Measurements from ENCODE around the gene EML2.
A peak's percentile ranks its signal among the peaks of the same experiment; 100 is the strongest.

The EML2 gene

DNA sequence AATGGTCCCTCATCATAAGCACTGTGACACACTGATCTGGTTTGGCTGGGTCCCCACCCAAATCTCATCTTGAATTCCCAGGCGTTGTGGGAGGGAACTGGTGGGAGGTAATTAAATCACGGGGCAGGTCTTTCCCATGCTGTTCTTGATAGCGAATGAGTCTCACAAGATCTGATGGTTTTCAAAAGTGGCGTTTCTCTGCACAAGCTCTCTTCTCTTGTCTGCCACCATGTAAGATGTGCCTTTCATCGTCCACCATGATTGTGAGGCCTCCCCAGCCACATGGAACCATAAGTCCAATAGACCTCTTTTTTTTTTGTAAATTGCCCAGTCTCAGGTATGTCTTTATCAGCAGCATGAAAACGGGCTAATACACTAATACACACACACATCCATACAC is 30.2 kb downstream of the EML2 start:
- no peak for TF ChIP-seq CTCF (IDR thresholded peaks at IDR 0.05; ENCODE audit: extremely low read depth, missing control alignments)

GRCh38 chr19:45607071-45608029 is 31.8 kb downstream of the EML2 start:
- DNase-seq (ENCODE audit: low spot score) = no peak
- peak; percentile 51 for TF ChIP-seq CTCF (IDR thresholded peaks at IDR 0.05; ENCODE audit: extremely low read depth, missing control alignments)

More for the DNA sequence above, 30.2 kb downstream of the EML2 start:
- DNase-seq (ENCODE audit: low spot score) = no peak

DNA sequence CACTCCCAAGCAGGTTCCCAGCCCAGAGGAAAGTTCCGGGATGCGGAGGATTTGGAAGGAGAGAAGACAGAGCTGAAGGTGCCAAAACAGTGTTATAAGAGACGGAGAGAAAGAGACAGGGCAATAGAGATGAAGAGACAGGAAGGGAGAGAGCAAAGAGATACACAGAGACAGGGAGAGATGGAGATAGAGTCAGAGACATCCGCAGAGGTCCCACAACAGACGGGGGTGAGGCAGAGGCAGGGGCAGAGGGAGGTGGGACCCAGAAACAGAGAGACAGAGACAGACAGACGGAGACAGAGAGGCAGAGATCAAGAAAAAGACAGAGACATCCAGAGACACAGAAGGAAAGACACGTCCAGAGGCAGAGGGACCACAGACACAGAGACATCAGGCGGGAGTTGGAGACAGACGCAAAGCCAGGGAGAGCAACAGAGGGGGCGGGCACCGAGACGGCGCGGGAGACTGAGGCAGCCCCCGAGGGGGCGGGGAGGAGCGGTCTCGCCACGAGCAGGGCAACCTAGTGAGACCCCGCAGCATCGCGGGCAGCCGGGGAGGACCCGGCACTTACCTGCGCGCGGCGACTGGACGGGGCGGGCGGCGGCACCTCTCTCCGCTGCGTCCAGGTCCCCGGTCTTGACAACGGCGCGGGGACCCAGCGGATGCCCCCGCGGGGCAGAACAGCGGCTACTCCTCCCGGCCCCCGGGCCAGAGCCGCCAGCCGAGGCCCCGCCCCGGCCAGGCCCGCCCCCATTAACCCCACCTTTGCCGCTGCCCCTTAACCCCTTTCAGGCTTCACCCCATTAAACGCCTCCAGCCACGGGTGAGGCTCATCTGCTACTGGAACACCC is 37.4 kb downstream of the EML2 start, which contains the start of gene GPR4:
Gene GPR4 (minus strand): TSS at position 689 of the 851 bp plus-strand sequence. CDS start 10,346 bp downstream, outside the sequence.
- DNase-seq (ENCODE audit: low spot score) = peak; percentile 32
- no peak for TF ChIP-seq CTCF (IDR thresholded peaks at IDR 0.05; ENCODE audit: extremely low read depth, missing control alignments)

DNA sequence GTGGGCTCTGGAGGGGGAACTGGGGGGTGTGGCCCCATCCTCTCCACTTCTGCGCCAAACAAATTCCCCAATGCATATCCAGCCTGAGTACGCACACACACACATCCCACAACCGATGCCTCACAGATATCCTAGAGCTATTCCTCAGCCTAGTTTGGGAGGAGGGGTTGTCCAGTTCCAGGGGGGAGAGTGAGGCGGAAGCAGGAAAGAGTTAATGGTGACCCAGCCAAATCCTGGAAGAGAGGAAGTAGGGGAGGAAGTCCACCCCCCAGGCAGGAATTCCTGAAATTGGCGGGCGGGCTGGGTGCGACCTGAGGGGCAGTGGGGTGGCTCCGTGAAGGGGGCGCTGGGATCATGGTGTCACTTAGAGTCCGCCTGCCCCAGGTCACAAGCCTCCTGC is 38.1 kb downstream of the EML2 start:
- no peak for TF ChIP-seq CTCF (IDR thresholded peaks at IDR 0.05; ENCODE audit: extremely low read depth, missing control alignments)
- peak; percentile 23 for DNase-seq (ENCODE audit: low spot score)

- no peak for TF ChIP-seq CTCF (IDR thresholded peaks at IDR 0.05; ENCODE audit: extremely low read depth, missing control alignments)
- DNase-seq (ENCODE audit: low spot score) = peak; percentile 11
Observed at GRCh38 chr19:45600340-45600885, 38.8 kb downstream of the EML2 start.

DNA sequence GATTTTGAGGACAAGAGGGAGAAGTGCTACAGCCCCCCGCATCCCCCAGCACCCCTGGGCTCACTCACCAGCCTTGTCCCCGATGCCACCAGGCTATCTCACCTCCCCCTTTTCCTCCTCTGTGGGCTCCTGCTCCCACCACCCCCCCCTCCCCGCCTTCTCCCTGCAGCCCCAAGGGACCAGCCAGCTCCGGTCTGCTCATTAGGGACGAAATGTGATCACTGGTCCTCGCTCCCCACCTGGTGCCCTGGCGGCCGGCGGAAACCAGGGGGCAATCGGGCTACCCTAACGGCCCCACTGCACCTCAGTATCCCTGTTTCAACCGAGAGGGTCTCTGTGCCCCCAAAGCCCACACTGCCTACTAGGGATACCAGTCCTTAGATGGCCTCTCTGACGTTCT is 39.9 kb downstream of the EML2 start:
- TF ChIP-seq CTCF (IDR thresholded peaks at IDR 0.05; ENCODE audit: extremely low read depth, missing control alignments) = no peak
- DNase-seq (ENCODE audit: low spot score) = peak; percentile 21

Measured in GM20000 (cell line).